Glomerular endothelial cell (primary cell): Measurements from ENCODE around the gene ECSCR. TPM values are rescaled to one million over a fixed set of nuclear protein-coding genes. Genes with fewer than 3 reads are reported as not detected.
"Not testable (repeated sequence)": the region's sequence is repeated elsewhere in the genome, so short reads cannot be mapped to it uniquely, and the experiment has no call there.

Experiments
- DNase-seq: peaks from one replicate; pipeline ENCODE4 v3.0.0-alpha.2; 2011; ENCODE audit warnings: low read depth, low spot score; ENCODE audit errors: extremely low read depth
- total RNA-seq: library from RNA; depleted of rRNA; stranded (reverse); fragments of >200 nt; gene quantifications from 2 replicates; pipeline ENCODE4 v1.2.3, GENCODE V29; 2015

The ECSCR gene
- total RNA-seq, 1 donor from 2014 or later = 345 TPM

GRCh38 chr5:139414581-139415130 is 47.9 kb downstream of the ECSCR start:
- DNase-seq = no peak

- DNase-seq = no peak
Observed at GRCh38 chr5:139413963-139414362, 48.6 kb downstream of the ECSCR start.

- DNase-seq = no peak
Observed at GRCh38 chr5:139413153-139413552, 49.4 kb downstream of the ECSCR start.

GRCh38 chr5:139410993-139411828 is 51.3 kb downstream of the ECSCR start:
- DNase-seq = no peak

- DNase-seq = no peak
Observed at GRCh38 chr5:139410121-139410992, 52.2 kb downstream of the ECSCR start.

GRCh38 chr5:139409116-139409515 is 53.4 kb downstream of the ECSCR start:
- DNase-seq = not testable (repeated sequence)

GRCh38 chr5:139408191-139408590 is 54.4 kb downstream of the ECSCR start:
- DNase-seq = no peak

- no peak for DNase-seq
Observed at GRCh38 chr5:139407517-139407916, 55.0 kb downstream of the ECSCR start.

GRCh38 chr5:139406963-139407362 is 55.6 kb downstream of the ECSCR start:
- no peak for DNase-seq

- DNase-seq = no peak
Observed at GRCh38 chr5:139404484-139404840, 58.1 kb downstream of the ECSCR start.

GRCh38 chr5:139403787-139404483 is 58.6 kb downstream of the ECSCR start, which contains the start of gene SPATA24:
SPATA24 (minus strand) TSS chr5:139404089; CDS start chr5:139404060, 29 bp downstream.
- peak; percentile 74 for DNase-seq

- no peak for DNase-seq
Observed at GRCh38 chr5:139403418-139403786, 59.1 kb downstream of the ECSCR start.

GRCh38 chr5:139402561-139403158 is 59.9 kb downstream of the ECSCR start:
- no peak for DNase-seq

GRCh38 chr5:139401546-139401945 is 61.0 kb downstream of the ECSCR start:
- no peak for DNase-seq

- DNase-seq = no peak
Observed at GRCh38 chr5:139399501-139400121, 62.9 kb downstream of the ECSCR start.

Other genes with a start within 250 kb of the ECSCR start
- 178 and 187 TPM in 2 replicates for gene MATR3, start 169.0 kb downstream of the ECSCR start, total RNA-seq
- gene PAIP2, start 120.9 kb downstream of the ECSCR start, total RNA-seq = 48.5 and 56.1 TPM in 2 replicates
- gene SLC23A1, start 79.4 kb downstream of the ECSCR start, total RNA-seq = not detected in 2 replicates
- gene MZB1, start 72.8 kb downstream of the ECSCR start, total RNA-seq = 0.29 and 0.68 TPM in 2 replicates
- gene PROB1, start 67.6 kb downstream of the ECSCR start, total RNA-seq = 2.4 and 2.7 TPM in 2 replicates
- 4.8 and 9.5 TPM in 2 replicates for gene SPATA24, start 58.7 kb downstream of the ECSCR start, total RNA-seq
- gene DNAJC18, start 23.2 kb downstream of the ECSCR start, total RNA-seq = 12.0 and 16.7 TPM in 2 replicates
- gene SMIM33, start 8.3 kb upstream of the ECSCR start, total RNA-seq = not detected in 2 replicates
- gene STING1, start 20.0 kb upstream of the ECSCR start, total RNA-seq = 58.0 and 61.7 TPM in 2 replicates
- gene UBE2D2, start 98.6 kb upstream of the ECSCR start, total RNA-seq = 107 and 110 TPM in 2 replicates
- 20.8 and 22.6 TPM in 2 replicates for gene CXXC5, start 185.6 kb upstream of the ECSCR start, total RNA-seq